K562 (cell line): Measurements from ENCODE around the gene ARHGEF17. TPM values are rescaled to one million over a fixed set of nuclear protein-coding genes. Genes with fewer than 3 reads are reported as not detected.

Source experiments
- ATAC-seq: fragments of 200-7000 bp; cut with Tn5 transposase; 3 replicates; pipeline ENCODE4 v1.9.1; 2020; ENCODE audit warnings: moderate library complexity
- BruUV-seq: library from RNA; stranded (reverse); fragments of 400-500 nt; replicated peaks from 2 replicates; lab custom pipeline; 2021; lab: Mats Ljungman, UMichigan
- CTCF ChIA-PET: fragments of 300-600 bp; formaldehyde crosslinking; extraction: SDS; loops from one replicate; lab custom pipeline; 2021; ENCODE audit warnings: low intra/inter-chr PET ratio; lab: Yijun Ruan, JAX
- POLR2A ChIA-PET: fragments of 300-600, 350-650 bp; sonication (Branson Sonifier 250); formaldehyde crosslinking; extraction: SDS; loops from one replicate; lab custom pipeline; 2021; ENCODE audit warnings: antibody characterized with exemption, inconsistent platforms; lab: Yijun Ruan, JAX
- DNase-seq, 4 experiments: peaks; one replicate each; pipeline versions ENCODE4 v3.0.0 to v3.0.0-alpha.2; 2011 to 2018; ENCODE audit warnings: low spot score in 3 of 4, mixed read lengths in 3 of 4; ENCODE audit errors: extremely low read depth in 1 of 4
- FAIRE-seq: peaks from 2 replicates; lab custom pipeline; 2011; peaks lifted over from hg19 to GRCh38; lab: Jason Lieb, UNC
- H2AFZ ChIP-seq: 2 replicates; pipeline ENCODE4 v1.6.0; 2011; ENCODE audit warnings: low read depth, low read length, control low read depth, inconsistent platforms
- H3K27ac ChIP-seq: fragments of 200-600 bp; 3 replicates; pipeline ENCODE4 v1.8.0; 2011; ENCODE audit warnings: low read depth, mild to moderate bottlenecking, control low read depth, inconsistent platforms, low read length, moderate library complexity, mixed read lengths; ENCODE audit errors: extremely low read depth
- H3K27me3 ChIP-seq, 2 experiments: fragments of 300-600 bp in 1 of 2; 2 replicates in 1 of 2; 3 replicates in 1 of 2; pipeline versions ENCODE4 v1.6.0 to v1.8.0; 2011; ENCODE audit warnings: inconsistent platforms in 2 of 2, low read length in 2 of 2, mild to moderate bottlenecking in 1 of 2, mixed read lengths in 1 of 2, moderate library complexity in 1 of 2; ENCODE audit not compliant: control insufficient read depth in 2 of 2, insufficient read depth in 2 of 2
- H3K36me3 ChIP-seq: fragments of 300-600 bp; 3 replicates; pipeline ENCODE4 v1.8.0; 2011; ENCODE audit warnings: mild to moderate bottlenecking, low read length, inconsistent platforms; ENCODE audit not compliant: control insufficient read depth, insufficient read depth
- H3K4me1 ChIP-seq, 2 experiments: fragments of 200-600 bp in 1 of 2; replicated peaks in 1 of 2; 2 replicates in 1 of 2; 3 replicates in 1 of 2; pipeline versions ENCODE4 v1.5.1 to v1.8.0; 2011; ENCODE audit warnings: inconsistent platforms in 2 of 2, low read length in 2 of 2, mild to moderate bottlenecking in 1 of 2, mixed read lengths in 1 of 2, moderate library complexity in 1 of 2; ENCODE audit not compliant: control insufficient read depth in 2 of 2, insufficient read depth in 2 of 2
- H3K4me2 ChIP-seq: 2 replicates; pipeline ENCODE4 v1.6.1; 2011; ENCODE audit warnings: low read length, control low read depth, inconsistent platforms, mixed read lengths; ENCODE audit not compliant: insufficient read depth
- H3K4me3 ChIP-seq: fragments of 200-600 bp; sonication (generic), shearing (Covaris generic); 2 replicates; pipeline ENCODE4 v1.5.1; 2016; ENCODE audit warnings: control low read depth, inconsistent platforms
- H3K79me2 ChIP-seq: fragments of 200-600 bp; 3 replicates; pipeline ENCODE4 v1.8.0; 2011; ENCODE audit warnings: low read length, inconsistent platforms; ENCODE audit not compliant: control insufficient read depth, insufficient read depth
- H3K9ac ChIP-seq, 2 experiments: 2 replicates each; pipeline versions ENCODE4 v1.6.0 to v1.6.1; 2011; ENCODE audit warnings: low read depth in 2 of 2, low read length in 2 of 2, control low read depth in 1 of 2, inconsistent platforms in 1 of 2, mild to moderate bottlenecking in 1 of 2, mixed read lengths in 1 of 2; ENCODE audit not compliant: insufficient read depth in 1 of 2
- H3K9me1 ChIP-seq: one replicate; pipeline ENCODE4 v1.6.0; 2011; ENCODE audit warnings: inconsistent platforms, mild to moderate bottlenecking, low read length, moderate library complexity; ENCODE audit not compliant: control insufficient read depth, insufficient read depth
- H3K9me3 ChIP-seq: replicated peaks from 2 replicates; pipeline ENCODE4 v1.5.1; 2011; ENCODE audit warnings: low read depth, low read length, inconsistent platforms; ENCODE audit not compliant: control insufficient read depth, insufficient read depth
- H4K20me1 ChIP-seq: replicated peaks from 2 replicates; pipeline ENCODE4 v1.6.1; 2011; ENCODE audit warnings: low read length, inconsistent platforms, mixed read lengths; ENCODE audit not compliant: control insufficient read depth, insufficient read depth
- CBFA2T3 ChIP-seq: fragments of 450-650 bp; IDR thresholded peaks from 2 replicates; pipeline ENCODE4 v1.6.1; 2017
- XRCC5 ChIP-seq: fragments of 200-400 bp; formaldehyde crosslinking; IDR thresholded peaks from 2 replicates; pipeline ENCODE4 v1.6.1; 2017; ENCODE audit warnings: low read depth, mild to moderate bottlenecking, low read length
- WGBS: fragments of 100-300 bp; shearing (Covaris generic); methylation state at CpG from one replicate; pipeline ENCODE4 v1.1.6; 2016; ENCODE audit warnings: low coverage, mixed read lengths; ENCODE audit not compliant: insufficient coverage; ENCODE audit errors: missing lambda C conversion rate; 5-methylcytosine and 5-hydroxymethylcytosine counted together
- in situ Hi-C: fragments of 300-500 bp; cut with MboI; formaldehyde crosslinking; loops from 4 replicates; pipeline ENCODE4 v1.15.0; 2018; ENCODE audit warnings: inconsistent platforms, mixed read lengths
- intact Hi-C: fragments of 100-400 bp; cut with micrococcal nuclease; formaldehyde crosslinking; loops from 2 replicates; pipeline ENCODE4 v1.14.2; 2022
- polyA plus RNA-seq, 8 experiments: library from polyadenylated mRNA; depleted of rRNA in 4 of 8; stranded (reverse) in 5 of 8; unstranded in 3 of 8; fragments of >200 nt; fragmentation: Nextera tagmentation in 2 of 8; fragmentation: Illumina TruSeq in 1 of 8; extraction: Ambion mirVana in 2 of 8; extraction: Trizol in 1 of 8; gene quantifications; 2 replicates each; pipeline versions ENCODE4 v1.2.1 to v1.2.3, GENCODE V29; 2011 to 2014; ENCODE audit warnings: inconsistent platforms in 1 of 8, missing spikeins in 1 of 8
- total RNA-seq, 7 experiments: library from RNA; depleted of rRNA in 6 of 7; stranded (reverse); fragments of >200 nt in 6 of 7; fragmentation: Illumina TruSeq in 2 of 7; extraction: Trizol in 2 of 7; gene quantifications; 2 replicates each; pipeline versions ENCODE4 v1.2.1 to v1.2.3, GENCODE V29; 2011 to 2021; ENCODE audit warnings: low replicate concordance in 1 of 7
- TF ChIP-seq, protein P1 (sequence below): fragments of 450-650 bp; formaldehyde crosslinking; IDR thresholded peaks from 2 replicates; pipeline ENCODE4 v1.4.0; 2020; ENCODE audit warnings: mild to moderate bottlenecking, moderate library complexity
- TF ChIP-seq, protein P2 (sequence below): sonication (generic); formaldehyde crosslinking; IDR thresholded peaks from 2 replicates; pipeline ENCODE4 v1.8.1; 2023; ENCODE audit warnings: mild to moderate bottlenecking, missing genetic modification reagents

ARHGEF17 gene
- total and polyA plus RNA-seq, 9 of the 15 experiments (the other 6 are each of a cell fraction or from before 2014, with no cell fraction given), result 0.04 to 0.68 (median 0.10) TPM; not detected in 2

DNA sequence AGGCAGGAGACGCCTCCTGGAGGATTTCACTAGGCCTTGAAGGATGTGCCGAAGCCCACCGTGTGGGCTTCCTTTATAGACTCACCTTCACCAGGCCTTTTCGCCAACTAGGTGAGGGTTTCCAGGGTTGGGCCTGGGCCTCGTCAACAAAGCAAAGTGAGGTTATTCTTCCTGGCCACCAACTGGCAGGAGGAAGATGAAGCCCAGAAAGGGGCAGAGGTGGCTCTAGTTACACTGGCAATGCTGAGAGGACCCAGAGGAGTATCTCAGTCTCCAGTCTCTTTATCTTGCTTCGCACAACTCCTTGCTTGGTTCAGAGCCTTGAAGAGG is 67.7 kb downstream of the ARHGEF17 start:
- Histone ChIP-seq H2AFZ (peak overlapping the region; percentile 89), H3K9me1 (peaks cover 10% of the 10 kb centered on the region), H3K9me3 (no peaks in the 10 kb centered on the region), H3K9ac (no peak overlapping the region; a peak in 1 of 4 replicates), H3K4me2 (no peak overlapping the region; the same call in 1 of the 2 replicates), H3K27me3 (peaks cover 0 to 5% of the 10 kb centered on the region in 2 experiments; a peak in 1 of 5 replicates), H4K20me1 (peaks cover 21% of the 10 kb centered on the region), H3K27ac (no peak overlapping the region; the same call in 2 of the 3 replicates), H3K4me1 (peaks cover 23 to 55% of the 10 kb centered on the region in 2 experiments), H3K4me3 (peak overlapping the region; percentile 95; the same call in 1 of the 2 replicates), H3K36me3 (peaks cover 3% of the 10 kb centered on the region; the same call in 1 of the 3 replicates), H3K79me2 (peaks cover 46% of the 10 kb centered on the region)
- TF ChIP-seq CBFA2T3, result peak; percentile 28; the same call in 1 of the 2 replicates
- TF ChIP-seq, protein P1, sequence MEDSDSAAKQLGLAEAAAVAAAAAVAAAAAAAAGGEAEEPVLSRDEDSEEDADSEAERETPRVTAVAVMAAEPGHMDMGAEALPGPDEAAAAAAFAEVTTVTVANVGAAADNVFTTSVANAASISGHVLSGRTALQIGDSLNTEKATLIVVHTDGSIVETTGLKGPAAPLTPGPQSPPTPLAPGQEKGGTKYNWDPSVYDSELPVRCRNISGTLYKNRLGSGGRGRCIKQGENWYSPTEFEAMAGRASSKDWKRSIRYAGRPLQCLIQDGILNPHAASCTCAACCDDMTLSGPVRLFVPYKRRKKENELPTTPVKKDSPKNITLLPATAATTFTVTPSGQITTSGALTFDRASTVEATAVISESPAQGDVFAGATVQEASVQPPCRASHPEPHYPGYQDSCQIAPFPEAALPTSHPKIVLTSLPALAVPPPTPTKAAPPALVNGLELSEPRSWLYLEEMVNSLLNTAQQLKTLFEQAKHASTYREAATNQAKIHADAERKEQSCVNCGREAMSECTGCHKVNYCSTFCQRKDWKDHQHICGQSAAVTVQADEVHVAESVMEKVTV (CRISPR knock-in tag), result peak; percentile 36; the same call in 1 of the 2 replicates
- TF ChIP-seq, protein P2, sequence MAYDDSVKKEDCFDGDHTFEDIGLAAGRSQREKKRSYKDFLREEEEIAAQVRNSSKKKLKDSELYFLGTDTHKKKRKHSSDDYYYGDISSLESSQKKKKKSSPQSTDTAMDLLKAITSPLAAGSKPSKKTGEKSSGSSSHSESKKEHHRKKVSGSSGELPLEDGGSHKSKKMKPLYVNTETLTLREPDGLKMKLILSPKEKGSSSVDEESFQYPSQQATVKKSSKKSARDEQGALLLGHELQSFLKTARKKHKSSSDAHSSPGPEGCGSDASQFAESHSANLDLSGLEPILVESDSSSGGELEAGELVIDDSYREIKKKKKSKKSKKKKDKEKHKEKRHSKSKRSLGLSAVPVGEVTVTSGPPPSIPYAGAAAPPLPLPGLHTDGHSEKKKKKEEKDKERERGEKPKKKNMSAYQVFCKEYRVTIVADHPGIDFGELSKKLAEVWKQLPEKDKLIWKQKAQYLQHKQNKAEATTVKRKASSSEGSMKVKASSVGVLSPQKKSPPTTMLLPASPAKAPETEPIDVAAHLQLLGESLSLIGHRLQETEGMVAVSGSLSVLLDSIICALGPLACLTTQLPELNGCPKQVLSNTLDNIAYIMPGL (CRISPR knock-in tag), result no peak
- 0 out of 2 replicates have a peak, but pooled peaks have one; percentile 22 for TF ChIP-seq XRCC5
- intact Hi-C loops (loop anchor here (2.0 to 5.0 kb wide), 2 partner anchors 17 to 68 kb away; partner anchors contain the start of gene ARHGEF17), in situ Hi-C loops (no loop called here)
- 66% methylated on average over 5 of the region's 6 CpGs for WGBS
- CTCF ChIA-PET, result interaction anchor here (0.7 kb wide), 1 partner anchor 17 kb away, joined by 3 read pairs; no protein-coding TSS in a partner anchor
- FAIRE-seq, result no peak
- no TSS peak for BruUV-seq
- no peak for DNase-seq
- ATAC-seq, result no peak
- POLR2A ChIA-PET, result interaction anchor here (0.6 to 2.2 kb wide), 2 partner anchors 10 to 19 kb away, joined by 3 to 8 read pairs; no protein-coding TSS in a partner anchor
